Peyer's patch (tissue), 4 donors: ENCODE measurements around the gene PRPF18. TPM values are rescaled to one million over a fixed set of nuclear protein-coding genes. Genes with fewer than 3 reads are reported as not detected.

Source experiments
- DNase-seq, 3 donors: peaks; one replicate each; pipeline ENCODE4 v3.0.0-alpha.2; 2017 to 2019
- H3K27ac ChIP-seq, 4 donors: fragments of 200-600 bp; sonication (generic); one replicate each; pipeline ENCODE4 v1.5.1; 2016 to 2019
- H3K27me3 ChIP-seq, 2 donors: fragments of 200-600 bp; sonication (generic); one replicate each; pipeline ENCODE4 v1.5.1; 2019
- H3K36me3 ChIP-seq, 3 donors: fragments of 200-600 bp; sonication (generic); one replicate each; pipeline ENCODE4 v1.5.1; 2016 to 2019
- H3K4me1 ChIP-seq, 4 donors: fragments of 200-600 bp; sonication (generic); one replicate each; pipeline ENCODE4 v1.5.1; 2016 to 2019
- H3K4me3 ChIP-seq, 4 donors: fragments of 200-600 bp; sonication (generic); 1 replicate in 3 of 4; 2 replicates in 1 of 4; pipeline ENCODE4 v1.5.1; 2016 to 2019; ENCODE audit warnings: mild to moderate bottlenecking in 1 of 4
- H3K9me3 ChIP-seq, 4 donors: fragments of 200-600 bp; sonication (generic); one replicate each; pipeline ENCODE4 v1.5.1; 2016 to 2019; ENCODE audit warnings: mild to moderate bottlenecking in 1 of 4
- CTCF ChIP-seq, 6 experiments: fragments of 450-650 bp in 4 of 6; fragments of 200-600 bp in 2 of 6; sonication (generic) in 1 of 6; IDR thresholded peaks; one replicate each; pipeline ENCODE4 v1.5.1; 2017 to 2019; ENCODE audit warnings: antibody characterized with exemption in 6 of 6, mild to moderate bottlenecking in 3 of 6, moderate library complexity in 1 of 6
- POLR2A ChIP-seq, 2 donors: fragments of 450-650 bp; IDR thresholded peaks; one replicate each; pipeline ENCODE4 v1.5.1; 2017; ENCODE audit warnings: antibody characterized with exemption in 2 of 2, mild to moderate bottlenecking in 2 of 2, moderate library complexity in 2 of 2
- total RNA-seq, 4 donors: library from RNA; depleted of rRNA; stranded (reverse); fragments of >200 nt; gene quantifications; one replicate each; pipeline ENCODE4 v1.1.0, GENCODE V29; 2016

PRPF18 gene
- total RNA-seq, 4 donors from 2014 or later, result 39.9 to 175 (median 49.6) TPM

GRCh38 chr10:13642293-13642692 is 55.5 kb downstream of the PRPF18 start:
- Histone ChIP-seq H3K27ac (no peak overlapping the region), H3K9me3 (peaks cover 0 to 4% (median 0%) of the 10 kb centered on the region in 4 donors), H3K36me3 (peaks cover 0 to 33% (median 0%) of the 10 kb centered on the region in 3 donors), H3K27me3 (no peaks in the 10 kb centered on the region), H3K4me1 (no peaks in the 10 kb centered on the region), H3K4me3 (no peak overlapping the region)
- DNase-seq, result no peak
- no peak for TF ChIP-seq CTCF (IDR thresholded peaks at IDR 0.05)

- Histone ChIP-seq H3K9me3 (peaks cover 0 to 4% (median 0%) of the 10 kb centered on the region in 4 donors), H3K27me3 (no peaks in the 10 kb centered on the region), H3K27ac (no peak overlapping the region), H3K36me3 (peaks cover 0 to 34% (median 0%) of the 10 kb centered on the region in 3 donors), H3K4me3 (no peak overlapping the region), H3K4me1 (no peaks in the 10 kb centered on the region)
- DNase-seq, result no peak
- TF ChIP-seq POLR2A (IDR thresholded peaks at IDR 0.05) (no peak), CTCF (IDR thresholded peaks at IDR 0.05) (no peak)
These were observed 56.3 kb downstream of the PRPF18 start for GRCh38 chr10:13643016-13643415.

- TF ChIP-seq POLR2A (IDR thresholded peaks at IDR 0.05) (no peak), CTCF (IDR thresholded peaks at IDR 0.05) (no peak)
- Histone ChIP-seq H3K4me3 (no peak overlapping the region), H3K27me3 (no peaks in the 10 kb centered on the region), H3K4me1 (no peaks in the 10 kb centered on the region), H3K27ac (no peak overlapping the region), H3K9me3 (peaks cover 0 to 4% (median 0%) of the 10 kb centered on the region in 4 donors), H3K36me3 (peaks cover 0 to 29% (median 0%) of the 10 kb centered on the region in 3 donors)
- no peak for DNase-seq
These were observed 58.1 kb downstream of the PRPF18 start for GRCh38 chr10:13644866-13645265.

GRCh38 chr10:13648425-13648824 is 61.7 kb downstream of the PRPF18 start:
- H3K9me3 ChIP-seq, result no peaks in the 10 kb centered on the region
- peaks cover 0 to 45% (median 0%) of the 10 kb centered on the region in 3 donors for H3K36me3 ChIP-seq
- TF ChIP-seq POLR2A (IDR thresholded peaks at IDR 0.05), result no peak
- TF ChIP-seq CTCF (IDR thresholded peaks at IDR 0.05), result no peak
- no peak for DNase-seq
- H3K4me1 ChIP-seq, result no peaks in the 10 kb centered on the region
- H3K27me3 ChIP-seq, result no peaks in the 10 kb centered on the region
- no peak overlapping the region for H3K27ac ChIP-seq
- no peak overlapping the region for H3K4me3 ChIP-seq

GRCh38 chr10:13649844-13650520 is 63.2 kb downstream of the PRPF18 start:
- Histone ChIP-seq H3K27ac (no peak overlapping the region), H3K4me3 (no peak overlapping the region), H3K9me3 (no peaks in the 10 kb centered on the region), H3K4me1 (no peaks in the 10 kb centered on the region), H3K27me3 (no peaks in the 10 kb centered on the region), H3K36me3 (peaks cover 0 to 58% (median 0%) of the 10 kb centered on the region in 3 donors)
- TF ChIP-seq POLR2A (IDR thresholded peaks at IDR 0.05) (no peak), CTCF (IDR thresholded peaks at IDR 0.05) (no peak)
- no peak for DNase-seq
